CD14-positive monocyte (primary cell): ENCODE results near the gene RELB. TPM values are rescaled to one million over a fixed set of nuclear protein-coding genes. Genes with fewer than 3 reads are reported as not detected.

Experiments used
- DNase-seq, 3 donors: peaks; one replicate each; pipeline ENCODE4 v3.0.0-alpha.2; 2011 to 2022
- H2AFZ ChIP-seq: 2 replicates; pipeline ENCODE4 v1.6.0; 2012; ENCODE audit warnings: mild to moderate bottlenecking, low read depth, low read length, inconsistent platforms; ENCODE audit not compliant: insufficient read depth, poor library complexity, severe bottlenecking
- H3K27ac ChIP-seq, 2 donors: 1 replicate in 1 of 2; 2 replicates in 1 of 2; pipeline ENCODE4 v1.5.1; 2012 to 2013; ENCODE audit warnings: low read length in 2 of 2, control low read depth in 1 of 2, inconsistent platforms in 1 of 2, low read depth in 1 of 2, mild to moderate bottlenecking in 1 of 2
- H3K27me3 ChIP-seq, 2 donors: one replicate each; pipeline versions ENCODE4 v1.6.0 to v1.6.1; 2011 to 2013; ENCODE audit warnings: low read length in 2 of 2; ENCODE audit not compliant: control insufficient read depth in 2 of 2, insufficient read depth in 2 of 2
- H3K36me3 ChIP-seq, 2 donors: replicated peaks in 1 of 2; 1 replicate in 1 of 2; 2 replicates in 1 of 2; pipeline versions ENCODE4 v1.5.1 to v1.6.1; 2012 to 2013; ENCODE audit warnings: low read length in 2 of 2, control low read depth in 1 of 2, inconsistent platforms in 1 of 2, mild to moderate bottlenecking in 1 of 2; ENCODE audit not compliant: insufficient read depth in 2 of 2, control insufficient read depth in 1 of 2
- H3K4me1 ChIP-seq, 2 donors: 1 replicate in 1 of 2; 2 replicates in 1 of 2; pipeline versions ENCODE4 v1.5.1 to v1.6.1; 2012 to 2013; ENCODE audit warnings: low read length in 2 of 2, control low read depth in 1 of 2, inconsistent platforms in 1 of 2, mild to moderate bottlenecking in 1 of 2, moderate library complexity in 1 of 2; ENCODE audit not compliant: insufficient read depth in 2 of 2, control insufficient read depth in 1 of 2
- H3K4me2 ChIP-seq: replicated peaks from 2 replicates; pipeline ENCODE3; 2012; ENCODE audit warnings: low read length, moderate library complexity, mild to moderate bottlenecking; ENCODE audit not compliant: poor library complexity, severe bottlenecking; ENCODE audit errors: extremely low read depth
- H3K4me3 ChIP-seq, 3 experiments: fragments of 200-600 bp in 1 of 3; sonication (generic) in 1 of 3; replicated peaks in 1 of 3; 1 replicate in 2 of 3; 2 replicates in 1 of 3; pipeline ENCODE4 v1.5.1; 2011 to 2013; ENCODE audit warnings: low read length in 3 of 3, mild to moderate bottlenecking in 3 of 3, control low read depth in 2 of 3, low read depth in 2 of 3, inconsistent platforms in 1 of 3, moderate library complexity in 1 of 3
- H3K79me2 ChIP-seq: 2 replicates; pipeline ENCODE4 v1.6.0; 2012; ENCODE audit warnings: mild to moderate bottlenecking, control low read depth, inconsistent platforms, low read length, moderate library complexity; ENCODE audit not compliant: insufficient read depth
- H3K9ac ChIP-seq: 2 replicates; pipeline ENCODE4 v1.6.0; 2017; ENCODE audit warnings: low read length, mild to moderate bottlenecking; ENCODE audit not compliant: insufficient read depth, poor library complexity, severe bottlenecking
- H3K9me3 ChIP-seq, 2 donors: replicated peaks in 1 of 2; 1 replicate in 1 of 2; 2 replicates in 1 of 2; pipeline versions ENCODE4 v1.5.1 to v1.6.1; 2012 to 2013; ENCODE audit warnings: low read length in 2 of 2, control low read depth in 1 of 2; ENCODE audit not compliant: control insufficient read depth in 1 of 2, insufficient read depth in 1 of 2
- H4K20me1 ChIP-seq: 2 replicates; pipeline ENCODE4 v1.6.0; 2012; ENCODE audit warnings: mild to moderate bottlenecking, low read length, control low read depth, moderate library complexity; ENCODE audit not compliant: insufficient read depth
- H3K27ac Mint-ChIP-seq, 7 donors: one replicate each; pipeline ENCODE4 v1.8.0; 2020; ENCODE audit warnings: mild to moderate bottlenecking in 7 of 7, mixed read lengths in 7 of 7, moderate library complexity in 6 of 7, inconsistent platforms in 2 of 7
- H3K27me3 Mint-ChIP-seq, 3 donors: one replicate each; pipeline ENCODE4 v1.8.0; 2021 to 2022; ENCODE audit warnings: low read depth in 3 of 3, mild to moderate bottlenecking in 3 of 3, mixed read lengths in 3 of 3, moderate library complexity in 3 of 3, inconsistent platforms in 1 of 3
- H3K36me3 Mint-ChIP-seq, 2 donors: one replicate each; pipeline ENCODE4 v1.8.0; 2020; ENCODE audit warnings: mixed read lengths in 2 of 2, inconsistent platforms in 1 of 2, mild to moderate bottlenecking in 1 of 2
- H3K4me1 Mint-ChIP-seq: one replicate; pipeline ENCODE4 v1.8.0; 2020; ENCODE audit warnings: mild to moderate bottlenecking, mixed read lengths
- H3K4me3 Mint-ChIP-seq, 2 donors: one replicate each; pipeline ENCODE4 v1.8.0; 2020; ENCODE audit warnings: mild to moderate bottlenecking in 2 of 2, mixed read lengths in 2 of 2, moderate library complexity in 1 of 2
- H3K9me3 Mint-ChIP-seq, 7 donors: one replicate each; pipeline ENCODE4 v1.8.0; 2020 to 2022; ENCODE audit warnings: mixed read lengths in 7 of 7, mild to moderate bottlenecking in 6 of 7, moderate library complexity in 6 of 7, inconsistent platforms in 2 of 7
- CTCF ChIP-seq: fragments of 200-600 bp; IDR thresholded peaks from one replicate; pipeline ENCODE4 v1.8.0; 2022; ENCODE audit warnings: antibody characterized with exemption, mild to moderate bottlenecking
- WGBS: methylation state at CpG from one replicate; pipeline ENCODE4 v1.1.5; 2013; ENCODE audit warnings: missing lambda C conversion rate; ENCODE audit not compliant: insufficient coverage; 5-methylcytosine and 5-hydroxymethylcytosine counted together
- intact Hi-C, 2 donors: fragments of 100-400 bp; cut with micrococcal nuclease; formaldehyde crosslinking; loops; one replicate each; pipeline versions ENCODE4 v1.15.0 to v1.15.1; 2023
- polyA plus RNA-seq, 3 donors: library from polyadenylated mRNA; depleted of rRNA in 1 of 3; unstranded in 2 of 3; stranded (reverse) in 1 of 3; fragments of 300-500 nt in 2 of 3; fragments of >200 nt in 1 of 3; fragmentation: Illumina TruSeq in 2 of 3; gene quantifications; 1 replicate in 2 of 3; 2 replicates in 1 of 3; pipeline ENCODE4 v1.2.3, GENCODE V29; 2012 to 2021

RELB gene
- polyA plus RNA-seq, 3 donors: 32.3 to 35.0 (median 34.4) TPM

GRCh38 chr19:45071545-45071938, 70.3 kb downstream of the RELB start:
- intact Hi-C loops: no loop called here
- H3K27ac Mint-ChIP-seq: peak overlapping the region in 2 of 7 donors; percentile 41 to 63
- H3K4me2 ChIP-seq: no peak overlapping the region

GRCh38 chr19:45071969-45072790, 70.9 kb downstream of the RELB start:
- H3K9ac ChIP-seq: no peak overlapping the region
- H3K4me3 Mint-ChIP-seq: no peak overlapping the region
- H3K27ac Mint-ChIP-seq: peak overlapping the region in 2 of 7 donors; percentile 68 to 76

More at GRCh38 chr19:45071545-45071938, 70.3 kb downstream of the RELB start:
- DNase-seq: no peak
- Mint-ChIP-seq H3K9me3 (peaks cover 0 to 3% (median 0%) of the 10 kb centered on the region in 7 donors), H3K36me3 (peaks cover 45 to 65% of the 10 kb centered on the region in 2 donors), H3K27me3 (no peaks in the 10 kb centered on the region), H3K4me1 (peaks cover 19% of the 10 kb centered on the region), H3K4me3 (no peak overlapping the region)
- no peak overlapping the region for H2AFZ ChIP-seq
- peaks cover 61% of the 10 kb centered on the region in 2 donors for H3K36me3 ChIP-seq
- no peak overlapping the region for H3K27ac ChIP-seq
- 95% methylated on average over 25 of the region's 25 CpGs for WGBS
- H3K4me3 ChIP-seq: no peak overlapping the region
- no peak overlapping the region for H3K9ac ChIP-seq
- H3K4me1 ChIP-seq: peaks cover 17 to 22% of the 10 kb centered on the region in 2 donors
- peaks cover 50% of the 10 kb centered on the region for H3K79me2 ChIP-seq
- peaks cover 84% of the 10 kb centered on the region for H4K20me1 ChIP-seq
- no peak for TF ChIP-seq CTCF
- H3K9me3 ChIP-seq: no peaks in the 10 kb centered on the region
- H3K27me3 ChIP-seq: no peaks in the 10 kb centered on the region

More at GRCh38 chr19:45071969-45072790, 70.9 kb downstream of the RELB start:
- Histone ChIP-seq H4K20me1 (peaks cover 84% of the 10 kb centered on the region), H3K4me2 (no peak overlapping the region), H3K4me1 (peaks cover 24 to 29% of the 10 kb centered on the region in 2 donors), H3K27ac (no peak overlapping the region), H3K36me3 (peaks cover 55% of the 10 kb centered on the region in 2 donors), H3K9me3 (no peaks in the 10 kb centered on the region), H3K27me3 (no peaks in the 10 kb centered on the region), H3K4me3 (no peak overlapping the region), H2AFZ (no peak overlapping the region), H3K79me2 (peaks cover 51% of the 10 kb centered on the region)
- intact Hi-C loops: no loop called here
- 96% methylated on average over 24 of the region's 34 CpGs for WGBS
- Mint-ChIP-seq H3K27me3 (no peaks in the 10 kb centered on the region), H3K36me3 (peaks cover 40 to 58% of the 10 kb centered on the region in 2 donors), H3K9me3 (peaks cover 0 to 3% (median 0%) of the 10 kb centered on the region in 7 donors), H3K4me1 (peaks cover 26% of the 10 kb centered on the region)
- TF ChIP-seq CTCF: no peak
- DNase-seq: no peak
